Uterus (tissue), 4 donors: ENCODE results near the gene PFDN4. TPM values are rescaled to one million over a fixed set of nuclear protein-coding genes. Genes with fewer than 3 reads are reported as not detected.

Experiments used
- DNase-seq, 2 donors: peaks; one replicate each; pipeline ENCODE4 v3.0.0-alpha.2; 2019 to 2020
- H3K27ac ChIP-seq, 2 donors: fragments of 200-600 bp; sonication (generic); 1 replicate in 1 of 2; 2 replicates in 1 of 2; pipeline ENCODE4 v1.5.1; 2016 to 2018
- H3K27me3 ChIP-seq, 2 donors: fragments of 200-600 bp; sonication (generic); one replicate each; pipeline ENCODE4 v1.5.1; 2018 to 2019; ENCODE audit warnings: control low read depth in 1 of 2
- H3K36me3 ChIP-seq, 2 donors: fragments of 200-600 bp; sonication (generic); one replicate each; pipeline ENCODE4 v1.5.1; 2019; ENCODE audit warnings: control low read depth in 1 of 2
- H3K4me1 ChIP-seq, 2 donors: fragments of 200-600 bp; sonication (generic); one replicate each; pipeline ENCODE4 v1.5.1; 2018 to 2019; ENCODE audit warnings: control low read depth in 1 of 2
- H3K4me3 ChIP-seq, 2 donors: fragments of 200-600 bp; sonication (generic); 1 replicate in 1 of 2; 2 replicates in 1 of 2; pipeline ENCODE4 v1.5.1; 2018 to 2019; ENCODE audit warnings: mild to moderate bottlenecking in 1 of 2
- H3K9me3 ChIP-seq, 2 donors: fragments of 200-600 bp; sonication (generic); one replicate each; pipeline ENCODE4 v1.5.1; 2019; ENCODE audit warnings: control low read depth in 1 of 2
- POLR2A ChIP-seq, 2 donors: fragments of 450-650 bp; IDR thresholded peaks; one replicate each; pipeline ENCODE4 v1.6.1; 2016; ENCODE audit warnings: antibody characterized with exemption in 2 of 2, mild to moderate bottlenecking in 1 of 2, moderate library complexity in 1 of 2
- intact Hi-C: fragments of 100-400 bp; cut with DNase I; formaldehyde crosslinking; loops from one replicate; pipeline ENCODE4 v1.15.1; 2023; ENCODE audit warnings: low total_unique reads
- total RNA-seq, 4 donors: library from RNA; depleted of rRNA in 3 of 4; stranded (reverse); fragments of >200 nt in 3 of 4; gene quantifications; one replicate each; pipeline versions ENCODE4 v1.1.0 to v1.2.4, GENCODE V29; 2014 to 2023
- TF ChIP-seq, protein P1 (sequence below), 4 experiments: fragments of 200-600 bp in 2 of 4; fragments of 450-650 bp in 2 of 4; sonication (generic) in 2 of 4; IDR thresholded peaks; one replicate each; pipeline ENCODE4 v1.5.1; 2016 to 2019; ENCODE audit warnings: antibody characterized with exemption in 4 of 4, mild to moderate bottlenecking in 2 of 4, moderate library complexity in 1 of 4
- donor health status: DM: yes; HTN: yes; CAD: no.

PFDN4 gene
- total RNA-seq, 4 donors from 2014 or later, result 36.9 to 157 (median 124) TPM

DNA sequence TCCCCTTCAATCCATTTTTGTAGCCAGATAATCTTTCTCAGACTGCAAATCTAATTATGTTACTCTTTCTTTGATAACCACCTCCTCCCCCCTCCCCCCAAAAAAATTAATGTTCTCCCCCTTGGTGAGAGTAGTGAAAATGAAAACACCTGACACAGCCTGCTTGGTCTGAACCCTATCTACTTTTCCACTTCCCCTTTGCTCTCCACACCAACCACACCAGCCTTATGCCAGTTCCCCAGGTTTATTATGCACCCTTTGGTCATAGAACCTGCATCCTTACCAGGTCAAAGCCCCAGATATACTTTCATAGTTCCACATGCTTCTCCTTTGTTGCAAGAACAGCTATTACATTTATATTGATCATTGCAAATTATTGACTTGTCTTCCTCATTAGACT, 19.4 kb downstream of the PFDN4 start:
- no peak for DNase-seq
- Histone ChIP-seq H3K36me3 (no peaks in the 10 kb centered on the region), H3K4me3 (no peak overlapping the region), H3K9me3 (no peaks in the 10 kb centered on the region), H3K4me1 (no peaks in the 10 kb centered on the region), H3K27ac (no peak overlapping the region), H3K27me3 (no peaks in the 10 kb centered on the region)
- TF ChIP-seq POLR2A (IDR thresholded peaks at IDR 0.05), result no peak
- TF ChIP-seq, protein P1, sequence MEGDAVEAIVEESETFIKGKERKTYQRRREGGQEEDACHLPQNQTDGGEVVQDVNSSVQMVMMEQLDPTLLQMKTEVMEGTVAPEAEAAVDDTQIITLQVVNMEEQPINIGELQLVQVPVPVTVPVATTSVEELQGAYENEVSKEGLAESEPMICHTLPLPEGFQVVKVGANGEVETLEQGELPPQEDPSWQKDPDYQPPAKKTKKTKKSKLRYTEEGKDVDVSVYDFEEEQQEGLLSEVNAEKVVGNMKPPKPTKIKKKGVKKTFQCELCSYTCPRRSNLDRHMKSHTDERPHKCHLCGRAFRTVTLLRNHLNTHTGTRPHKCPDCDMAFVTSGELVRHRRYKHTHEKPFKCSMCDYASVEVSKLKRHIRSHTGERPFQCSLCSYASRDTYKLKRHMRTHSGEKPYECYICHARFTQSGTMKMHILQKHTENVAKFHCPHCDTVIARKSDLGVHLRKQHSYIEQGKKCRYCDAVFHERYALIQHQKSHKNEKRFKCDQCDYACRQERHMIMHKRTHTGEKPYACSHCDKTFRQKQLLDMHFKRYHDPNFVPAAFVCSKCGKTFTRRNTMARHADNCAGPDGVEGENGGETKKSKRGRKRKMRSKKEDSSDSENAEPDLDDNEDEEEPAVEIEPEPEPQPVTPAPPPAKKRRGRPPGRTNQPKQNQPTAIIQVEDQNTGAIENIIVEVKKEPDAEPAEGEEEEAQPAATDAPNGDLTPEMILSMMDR (IDR thresholded peaks at IDR 0.05), result no peak
- intact Hi-C loops, result no loop called here

DNA sequence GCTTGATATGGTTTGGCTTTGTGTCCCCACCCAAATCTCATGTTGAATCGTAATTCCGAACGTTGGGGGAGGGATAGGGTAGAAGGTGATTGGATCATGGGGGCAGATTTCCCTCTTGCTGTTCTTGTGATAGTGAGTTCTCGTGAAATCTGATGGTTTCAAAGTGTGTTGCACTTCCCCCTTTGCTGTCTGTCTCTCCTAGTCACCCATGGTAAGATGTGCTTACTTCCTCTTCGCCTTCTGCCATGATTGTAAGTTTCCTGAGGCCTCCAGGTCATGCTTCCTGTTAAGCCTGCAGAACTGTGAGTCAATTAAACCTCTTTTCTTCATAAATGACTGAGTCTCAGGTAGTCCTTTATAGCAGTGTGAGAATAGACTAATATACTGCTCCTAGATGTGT, 19.9 kb downstream of the PFDN4 start:
- no peaks in the 10 kb centered on the region for H3K27me3 ChIP-seq
- no peak overlapping the region for H3K27ac ChIP-seq
- H3K4me3 ChIP-seq, result no peak overlapping the region
- DNase-seq, result no peak
- H3K9me3 ChIP-seq, result no peaks in the 10 kb centered on the region
- H3K36me3 ChIP-seq, result no peaks in the 10 kb centered on the region
- intact Hi-C loops, result no loop called here
- no peaks in the 10 kb centered on the region for H3K4me1 ChIP-seq
- no peak for TF ChIP-seq POLR2A (IDR thresholded peaks at IDR 0.05)
- TF ChIP-seq, protein P1 (IDR thresholded peaks at IDR 0.05), result no peak

DNA sequence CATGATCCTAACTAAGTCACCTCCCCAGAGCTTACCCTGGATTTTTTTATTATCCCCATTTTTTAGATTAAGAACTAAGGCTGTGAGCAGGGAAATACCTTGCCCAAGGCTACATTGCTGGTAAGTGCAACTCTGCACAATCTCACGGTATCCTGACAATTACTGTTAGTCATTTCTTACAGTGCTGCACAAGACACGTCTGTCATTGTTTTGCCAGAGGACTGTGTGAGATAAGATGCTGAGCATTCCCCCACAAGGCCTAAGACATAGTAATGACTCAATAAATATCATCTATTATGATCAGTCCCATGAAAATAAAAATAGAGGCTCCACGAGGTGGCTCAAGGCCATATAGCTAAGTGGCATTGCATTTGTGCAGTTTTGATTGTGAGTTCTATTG, 21.0 kb downstream of the PFDN4 start:
- Histone ChIP-seq H3K27ac (no peak overlapping the region), H3K36me3 (no peaks in the 10 kb centered on the region), H3K4me3 (no peak overlapping the region), H3K4me1 (no peaks in the 10 kb centered on the region), H3K9me3 (no peaks in the 10 kb centered on the region), H3K27me3 (no peaks in the 10 kb centered on the region)
- no peak for DNase-seq
- TF ChIP-seq POLR2A (IDR thresholded peaks at IDR 0.05), result no peak
- TF ChIP-seq, protein P1 (IDR thresholded peaks at IDR 0.05), result no peak
- intact Hi-C loops, result no loop called here

DNA sequence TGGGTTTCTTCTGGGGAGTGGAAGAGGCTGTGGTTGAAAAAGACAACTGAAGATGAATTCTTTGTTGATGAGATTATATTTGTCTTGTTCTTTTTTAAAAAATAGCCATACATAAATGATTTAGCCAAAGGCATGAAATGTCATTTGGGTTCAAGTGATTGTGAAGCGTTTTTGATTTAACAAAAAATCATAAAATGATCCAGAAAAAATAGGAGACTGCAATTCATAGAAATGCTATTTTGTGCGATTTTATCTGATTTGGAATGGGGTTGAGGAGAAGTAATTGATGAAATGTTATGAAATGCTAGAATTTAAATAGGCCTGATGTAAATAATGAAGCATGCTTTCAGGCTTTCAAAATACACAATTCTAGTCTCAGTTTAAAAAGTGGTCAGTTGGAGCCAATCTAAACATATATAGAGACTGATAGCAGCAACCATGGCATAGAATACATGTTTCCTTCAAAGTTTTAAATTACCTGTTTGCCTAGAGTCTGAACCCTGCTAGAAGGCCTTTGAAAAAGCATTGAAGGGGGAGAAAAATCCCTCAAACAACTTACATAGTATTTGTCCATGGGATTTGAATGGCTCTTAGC, 21.8 kb downstream of the PFDN4 start:
- no peaks in the 10 kb centered on the region for H3K4me1 ChIP-seq
- TF ChIP-seq, protein P1 (IDR thresholded peaks at IDR 0.05), result no peak
- TF ChIP-seq POLR2A (IDR thresholded peaks at IDR 0.05), result no peak
- H3K9me3 ChIP-seq, result no peaks in the 10 kb centered on the region
- H3K36me3 ChIP-seq, result no peaks in the 10 kb centered on the region
- DNase-seq, result no peak
- H3K27me3 ChIP-seq, result no peaks in the 10 kb centered on the region
- H3K4me3 ChIP-seq, result no peak overlapping the region
- intact Hi-C loops, result no loop called here
- H3K27ac ChIP-seq, result no peak overlapping the region

DNA sequence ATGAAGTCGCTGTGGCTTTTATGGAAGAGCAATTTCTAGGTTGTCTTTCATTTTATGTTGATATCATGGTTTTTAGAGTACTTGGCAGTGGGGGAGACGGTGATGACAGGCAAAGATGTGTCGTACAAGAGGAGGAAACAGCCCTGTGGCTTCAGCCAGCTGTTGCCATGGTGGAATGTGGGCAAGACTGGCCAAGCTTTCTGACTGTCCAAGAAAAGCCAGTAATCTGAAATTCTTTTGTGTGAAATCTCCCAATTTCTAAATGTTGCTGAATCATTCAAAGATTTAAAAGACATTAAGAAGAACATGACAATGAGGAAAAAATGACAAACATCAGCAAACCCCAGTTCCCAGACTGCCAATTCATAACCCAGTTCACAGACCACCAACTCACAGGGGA, 23.1 kb downstream of the PFDN4 start:
- H3K36me3 ChIP-seq, result no peaks in the 10 kb centered on the region
- no peak overlapping the region for H3K27ac ChIP-seq
- no peaks in the 10 kb centered on the region for H3K4me1 ChIP-seq
- DNase-seq, result no peak
- no peaks in the 10 kb centered on the region for H3K9me3 ChIP-seq
- intact Hi-C loops, result no loop called here
- TF ChIP-seq POLR2A (IDR thresholded peaks at IDR 0.05), result no peak
- TF ChIP-seq, protein P1 (IDR thresholded peaks at IDR 0.05), result no peak
- H3K27me3 ChIP-seq, result no peaks in the 10 kb centered on the region
- H3K4me3 ChIP-seq, result no peak overlapping the region
